Measurements from ENCODE around the gene IRAK4.

Gene IRAK4

GRCh38 chr12:43816168-43816567, 57.4 kb downstream of the IRAK4 start:
- DNase-seq (ENCODE audit: low read depth) = no peak
- H3K4me3 ChIP-seq (ENCODE audit: control insufficient read depth, low read depth, low read length) = no peak overlapping the region
- TF ChIP-seq, protein P1, sequence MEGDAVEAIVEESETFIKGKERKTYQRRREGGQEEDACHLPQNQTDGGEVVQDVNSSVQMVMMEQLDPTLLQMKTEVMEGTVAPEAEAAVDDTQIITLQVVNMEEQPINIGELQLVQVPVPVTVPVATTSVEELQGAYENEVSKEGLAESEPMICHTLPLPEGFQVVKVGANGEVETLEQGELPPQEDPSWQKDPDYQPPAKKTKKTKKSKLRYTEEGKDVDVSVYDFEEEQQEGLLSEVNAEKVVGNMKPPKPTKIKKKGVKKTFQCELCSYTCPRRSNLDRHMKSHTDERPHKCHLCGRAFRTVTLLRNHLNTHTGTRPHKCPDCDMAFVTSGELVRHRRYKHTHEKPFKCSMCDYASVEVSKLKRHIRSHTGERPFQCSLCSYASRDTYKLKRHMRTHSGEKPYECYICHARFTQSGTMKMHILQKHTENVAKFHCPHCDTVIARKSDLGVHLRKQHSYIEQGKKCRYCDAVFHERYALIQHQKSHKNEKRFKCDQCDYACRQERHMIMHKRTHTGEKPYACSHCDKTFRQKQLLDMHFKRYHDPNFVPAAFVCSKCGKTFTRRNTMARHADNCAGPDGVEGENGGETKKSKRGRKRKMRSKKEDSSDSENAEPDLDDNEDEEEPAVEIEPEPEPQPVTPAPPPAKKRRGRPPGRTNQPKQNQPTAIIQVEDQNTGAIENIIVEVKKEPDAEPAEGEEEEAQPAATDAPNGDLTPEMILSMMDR (IDR thresholded peaks at IDR 0.05; ENCODE audit: control insufficient read depth, insufficient read depth, low read depth, low read length, missing control alignments) = no peak

GRCh38 chr12:43824207-43824775, 65.5 kb downstream of the IRAK4 start:
- no peak overlapping the region for H3K4me3 ChIP-seq (ENCODE audit: control insufficient read depth, low read depth, low read length)
- DNase-seq (ENCODE audit: low read depth) = no peak
- TF ChIP-seq, protein P1 (IDR thresholded peaks at IDR 0.05; ENCODE audit: control insufficient read depth, insufficient read depth, low read depth, low read length, missing control alignments) = no peak

GRCh38 chr12:43826681-43827080, 67.9 kb downstream of the IRAK4 start:
- TF ChIP-seq, protein P1 (IDR thresholded peaks at IDR 0.05; ENCODE audit: control insufficient read depth, insufficient read depth, low read depth, low read length, missing control alignments) = no peak
- no peak for DNase-seq (ENCODE audit: low read depth)
- H3K4me3 ChIP-seq (ENCODE audit: control insufficient read depth, low read depth, low read length) = no peak overlapping the region

DNA sequence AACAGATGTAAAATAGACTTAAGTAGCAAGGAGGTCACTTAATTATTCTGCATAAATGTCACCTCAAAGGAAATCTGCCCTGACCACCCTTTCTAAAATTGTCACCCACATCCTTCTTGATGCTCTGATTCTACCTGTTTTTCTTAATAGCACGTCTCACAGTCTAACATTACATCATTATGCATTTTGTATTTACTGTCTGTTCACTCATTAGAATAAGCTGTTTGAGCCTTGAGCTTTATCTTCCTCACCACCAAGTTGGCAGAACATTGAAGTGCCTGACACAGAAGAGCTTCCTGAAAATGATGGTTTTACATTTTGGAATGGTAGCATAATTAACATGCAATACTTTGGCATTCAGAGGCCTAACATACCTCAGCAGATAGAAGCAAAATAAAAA, 68.3 kb downstream of the IRAK4 start:
- H3K4me3 ChIP-seq (ENCODE audit: control insufficient read depth, low read depth, low read length) = no peak overlapping the region
- DNase-seq (ENCODE audit: low read depth) = no peak
- TF ChIP-seq, protein P1 (IDR thresholded peaks at IDR 0.05; ENCODE audit: control insufficient read depth, insufficient read depth, low read depth, low read length, missing control alignments) = no peak

- DNase-seq (ENCODE audit: low read depth) = no peak
- H3K4me3 ChIP-seq (ENCODE audit: control insufficient read depth, low read depth, low read length) = no peak overlapping the region
- TF ChIP-seq, protein P1 (IDR thresholded peaks at IDR 0.05; ENCODE audit: control insufficient read depth, insufficient read depth, low read depth, low read length, missing control alignments) = no peak
Measured at GRCh38 chr12:43832463-43833168, 73.9 kb downstream of the IRAK4 start.

DNA sequence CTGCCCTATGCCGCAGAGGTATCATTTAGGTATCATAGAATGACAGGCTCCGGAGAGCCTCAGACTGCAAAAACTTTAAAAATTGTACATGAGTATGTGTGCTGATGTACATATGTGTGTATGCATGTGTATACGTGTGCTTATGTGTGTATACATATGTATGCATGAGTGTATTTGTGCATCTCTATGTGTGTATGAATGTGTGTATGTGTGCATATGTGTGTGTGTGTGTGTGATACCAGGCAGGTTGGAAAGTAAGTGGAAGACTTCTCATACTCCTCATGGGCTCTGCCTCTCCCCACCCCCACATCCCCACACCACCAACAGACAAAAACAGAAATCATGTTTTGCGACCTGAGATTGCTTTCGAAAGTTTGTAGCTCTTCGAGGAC, 76.5 kb downstream of the IRAK4 start:
- peak overlapping the region; percentile 70 for H3K4me3 ChIP-seq (ENCODE audit: control insufficient read depth, low read depth, low read length)
- no peak for DNase-seq (ENCODE audit: low read depth)
- TF ChIP-seq, protein P1 (IDR thresholded peaks at IDR 0.05; ENCODE audit: control insufficient read depth, insufficient read depth, low read depth, low read length, missing control alignments) = no peak
